Kidney (tissue), 14 donors: ENCODE measurements around the gene RNF44. TPM values are rescaled to one million over a fixed set of nuclear protein-coding genes. Genes with fewer than 3 reads are reported as not detected.

Source experiments
- DNase-seq, 5 donors: peaks; one replicate each; pipeline ENCODE4 v3.0.0-alpha.2; 2013 to 2020
- FAIRE-seq: peaks from 2 replicates; lab custom pipeline; 2012; peaks lifted over from hg19 to GRCh38; lab: Jason Lieb, UNC
- H3K27ac ChIP-seq, 2 donors: one replicate each; pipeline ENCODE4 v1.7.0; 2013; ENCODE audit warnings: low read depth in 2 of 2, low read length in 2 of 2, inconsistent platforms in 1 of 2
- H3K27me3 ChIP-seq: one replicate; pipeline ENCODE4 v1.7.1; 2013; ENCODE audit warnings: low read length, inconsistent platforms; ENCODE audit not compliant: control insufficient read depth, insufficient read depth
- H3K36me3 ChIP-seq, 3 donors: one replicate each; pipeline versions ENCODE4 v1.7.0 to v1.7.1; 2013; ENCODE audit warnings: low read length in 3 of 3, control low read depth in 1 of 3, inconsistent platforms in 1 of 3; ENCODE audit not compliant: insufficient read depth in 3 of 3, control insufficient read depth in 2 of 3
- H3K4me1 ChIP-seq, 3 donors: one replicate each; pipeline versions ENCODE4 v1.7.0 to v1.7.1; 2013; ENCODE audit warnings: low read length in 3 of 3, inconsistent platforms in 1 of 3, low read depth in 1 of 3; ENCODE audit not compliant: control insufficient read depth in 2 of 3, insufficient read depth in 2 of 3
- H3K4me3 ChIP-seq, 3 donors: one replicate each; pipeline versions ENCODE4 v1.7.0 to v1.8.1; 2013; ENCODE audit warnings: low read length in 3 of 3, control low read depth in 1 of 3, inconsistent platforms in 1 of 3
- H3K9ac ChIP-seq, 3 donors: one replicate each; pipeline versions ENCODE4 v1.7.0 to v1.7.1; 2013; ENCODE audit warnings: low read length in 3 of 3, control low read depth in 1 of 3, inconsistent platforms in 1 of 3
- H3K9me3 ChIP-seq, 3 donors: one replicate each; pipeline versions ENCODE4 v1.7.0 to v1.7.1; 2013; ENCODE audit warnings: low read length in 3 of 3, control low read depth in 1 of 3, inconsistent platforms in 1 of 3; ENCODE audit not compliant: control insufficient read depth in 2 of 3, insufficient read depth in 1 of 3
- CTCF ChIP-seq: IDR thresholded peaks from 3 replicates; pipeline ENCODE4 v1.5.1; 2012; ENCODE audit warnings: mild to moderate bottlenecking, moderate library complexity, borderline replicate concordance; ENCODE audit not compliant: insufficient read depth; ENCODE audit errors: extremely low read depth
- intact Hi-C: fragments of 100-400 bp; cut with DNase I; formaldehyde crosslinking; loops from one replicate; pipeline ENCODE4 v1.11.1; 2022
- polyA plus RNA-seq: library from polyadenylated mRNA; stranded (reverse); fragments of 350-450 nt; fragmentation: Illumina TruSeq; extraction: RNeasy Lipid Tissue Mini Kit (QIAGEN cat#74804); gene quantifications from one replicate; pipeline ENCODE4 v1.2.3, GENCODE V29; 2014; ENCODE audit warnings: low read depth, low replicate concordance; ENCODE audit not compliant: insufficient read depth
- total RNA-seq: library from RNA; stranded (reverse); fragmentation: NEBNext Ultra II Directional; extraction: Animal tissue kit (Norgen Biotek cat#: 25700); gene quantifications from one replicate; pipeline ENCODE4 v1.2.1, GENCODE V29; 2021
- donor health status: control.
- donor health status: control.
- donor health status: control.
- donor health status: control.
- donor health status: control.
- donor health status: DM: yes; HTN: yes; CAD: no.
- donor health status: Normal renal cell carcinoma (clear cell type).

Gene RNF44
- total and polyA plus RNA-seq, 2 donors from 2014 or later, result 12.5 to 61.8 TPM

- Histone ChIP-seq H3K4me3 (no peak overlapping the region), H3K9ac (no peak overlapping the region), H3K27ac (no peak overlapping the region), H3K27me3 (no peaks in the 10 kb centered on the region), H3K36me3 (no peaks in the 10 kb centered on the region), H3K4me1 (no peaks in the 10 kb centered on the region), H3K9me3 (no peaks in the 10 kb centered on the region)
- intact Hi-C loops, result no loop called here
- no peak for FAIRE-seq
- TF ChIP-seq CTCF, result no peak
- peak in 1 of 5 donors; percentile 36 for DNase-seq
Observed at GRCh38 chr5:176521286-176521685, 15.9 kb downstream of the RNF44 start.

GRCh38 chr5:176519810-176520720 lies 17.1 kb downstream of the RNF44 start:
- Histone ChIP-seq H3K27me3 (no peaks in the 10 kb centered on the region), H3K36me3 (no peaks in the 10 kb centered on the region), H3K4me1 (no peaks in the 10 kb centered on the region), H3K9me3 (no peaks in the 10 kb centered on the region), H3K27ac (no peak overlapping the region), H3K9ac (no peak overlapping the region), H3K4me3 (no peak overlapping the region)
- DNase-seq (peak in 1 of 5 donors; percentile 46), FAIRE-seq (no peak)
- intact Hi-C loops, result no loop called here
- no peak for TF ChIP-seq CTCF

GRCh38 chr5:176517053-176517661 lies 20.0 kb downstream of the RNF44 start:
- no peak overlapping the region for H3K9ac ChIP-seq

More at GRCh38 chr5:176517053-176517661, 20.0 kb downstream of the RNF44 start:
- Histone ChIP-seq H3K36me3 (no peaks in the 10 kb centered on the region), H3K4me1 (no peaks in the 10 kb centered on the region), H3K27ac (no peak overlapping the region), H3K27me3 (no peaks in the 10 kb centered on the region), H3K4me3 (no peak overlapping the region), H3K9me3 (no peaks in the 10 kb centered on the region)
- no peak for TF ChIP-seq CTCF
- intact Hi-C loops, result no loop called here
- DNase-seq (no peak), FAIRE-seq (no peak)
